Measurements from ENCODE around the gene ELOVL2. TPM values are rescaled to one million over a fixed set of nuclear protein-coding genes. Genes with fewer than 3 reads are reported as not detected.

ELOVL2 gene
- total and polyA plus RNA-seq, 7 donors, result 0.34 to 0.93 (median 0.57) TPM

GRCh38 chr6:11053307-11053706 lies 9.2 kb upstream of the ELOVL2 start:
- TF ChIP-seq CTCF (IDR thresholded peaks at IDR 0.05), result no peak
- Histone ChIP-seq H3K4me3 (no peak overlapping the region), H3K27ac (no peak overlapping the region), H3K4me1 (no peaks in the 10 kb centered on the region), H3K27me3 (ENCODE audit: insufficient read depth in 3 of 3, low read length in 2 of 3) (peaks cover 0 to 17% (median 3%) of the 10 kb centered on the region in 3 donors), H3K9me3 (no peaks in the 10 kb centered on the region), H3K36me3 (ENCODE audit: insufficient read depth in 1 of 2, low read depth in 1 of 2) (no peaks in the 10 kb centered on the region)
- intact Hi-C loops (cut with DNase I), result no loop called here
- DNase-seq (no peak), ATAC-seq (no peak)
- 71 to 80% (median 72%) methylated on average over 5 of the region's 5 CpGs for WGBS, 3 donors

DNA sequence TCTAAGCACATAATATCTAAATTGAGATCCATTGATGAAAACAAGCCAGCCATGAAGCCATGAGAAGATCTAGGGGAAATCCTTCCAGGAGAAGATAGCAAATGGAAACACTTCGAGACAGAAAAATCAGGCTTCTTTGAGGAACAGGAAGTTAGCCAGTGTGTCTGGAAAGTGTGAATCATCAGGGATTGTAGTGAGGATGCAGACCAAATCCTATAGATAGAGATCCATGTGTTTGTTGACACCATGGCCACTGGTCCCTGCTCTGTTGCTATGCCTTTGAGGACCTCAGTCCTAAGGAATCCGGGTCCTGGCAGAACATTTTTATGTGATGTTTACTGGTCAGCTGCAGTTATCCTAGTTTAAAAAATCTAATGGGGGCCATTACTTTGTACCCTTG lies 6.6 kb upstream of the ELOVL2 start:
- H3K36me3 ChIP-seq (ENCODE audit: insufficient read depth in 1 of 2, low read depth in 1 of 2), result no peaks in the 10 kb centered on the region
- no peak overlapping the region for H3K27ac ChIP-seq
- peaks cover 0 to 35% (median 15%) of the 10 kb centered on the region in 3 donors for H3K27me3 ChIP-seq (ENCODE audit: insufficient read depth in 3 of 3, low read length in 2 of 3)
- no peak for TF ChIP-seq CTCF (IDR thresholded peaks at IDR 0.05)
- WGBS, 3 donors, result 46 to 66% (median 61%) methylated on average over 2 of the region's 2 CpGs
- no peaks in the 10 kb centered on the region for H3K4me1 ChIP-seq
- DNase-seq (no peak), ATAC-seq (no peak)
- intact Hi-C loops (cut with DNase I), result no loop called here
- H3K9me3 ChIP-seq, result no peaks in the 10 kb centered on the region
- no peak overlapping the region for H3K4me3 ChIP-seq

GRCh38 chr6:11044712-11045167 lies 635 bp upstream of the ELOVL2 start:
- H3K9me3 ChIP-seq, result no peaks in the 10 kb centered on the region
- no peak overlapping the region for H3K27ac ChIP-seq
- ATAC-seq (no peak), DNase-seq (no peak)
- no peaks in the 10 kb centered on the region for H3K4me1 ChIP-seq
- peaks cover 13 to 80% (median 15%) of the 10 kb centered on the region in 3 donors for H3K27me3 ChIP-seq (ENCODE audit: insufficient read depth in 3 of 3, low read length in 2 of 3)
- no peak for TF ChIP-seq CTCF (IDR thresholded peaks at IDR 0.05)
- WGBS, 3 donors, result 28 to 32% (median 30%) methylated on average over 22 to 23 of the region's 23 CpGs
- peak overlapping the region; percentile 56 for H3K4me3 ChIP-seq
- intact Hi-C loops (cut with DNase I), result loop anchor here in 1 of 2 donors (5.0 kb wide), 1 partner anchor 92 kb away; no protein-coding TSS in a partner anchor
- H3K36me3 ChIP-seq (ENCODE audit: insufficient read depth in 1 of 2, low read depth in 1 of 2), result no peaks in the 10 kb centered on the region

GRCh38 chr6:11043378-11043960 lies 636 bp downstream of the ELOVL2 start:
- WGBS, 3 donors, result 0 to 2% (median 1%) methylated on average over 19 to 49 of the region's 49 CpGs
- DNase-seq (no peak), ATAC-seq (peak in 1 of 4 donors; percentile 27)
- H3K4me1 ChIP-seq, result no peaks in the 10 kb centered on the region
- H3K27ac ChIP-seq, result no peak overlapping the region
- intact Hi-C loops (cut with DNase I), result no loop called here
- H3K9me3 ChIP-seq, result no peaks in the 10 kb centered on the region
- peak overlapping the region; percentile 64 for H3K4me3 ChIP-seq
- no peaks in the 10 kb centered on the region for H3K36me3 ChIP-seq (ENCODE audit: insufficient read depth in 1 of 2, low read depth in 1 of 2)
- peaks cover 12 to 84% (median 13%) of the 10 kb centered on the region in 3 donors for H3K27me3 ChIP-seq (ENCODE audit: insufficient read depth in 3 of 3, low read length in 2 of 3)
- no peak for TF ChIP-seq CTCF (IDR thresholded peaks at IDR 0.05)

Measured in psoas muscle (tissue), 8 donors.